Vagina (tissue), 2 donors: ENCODE results near the gene AKR1B1.

Experiments
- POLR2A ChIP-seq, 2 donors: fragments of 450-650 bp; IDR thresholded peaks; one replicate each; pipeline ENCODE4 v1.6.1; 2017; ENCODE audit warnings: antibody characterized with exemption in 2 of 2, mild to moderate bottlenecking in 2 of 2, moderate library complexity in 2 of 2
- TF ChIP-seq, protein P1 (sequence below), 3 experiments: fragments of 450-650 bp in 2 of 3; fragments of 200-600 bp in 1 of 3; sonication (generic) in 1 of 3; IDR thresholded peaks; one replicate each; pipeline ENCODE4 v1.5.1; 2017 to 2019; ENCODE audit warnings: antibody characterized with exemption in 3 of 3, mild to moderate bottlenecking in 2 of 3, moderate library complexity in 2 of 3

DNA sequence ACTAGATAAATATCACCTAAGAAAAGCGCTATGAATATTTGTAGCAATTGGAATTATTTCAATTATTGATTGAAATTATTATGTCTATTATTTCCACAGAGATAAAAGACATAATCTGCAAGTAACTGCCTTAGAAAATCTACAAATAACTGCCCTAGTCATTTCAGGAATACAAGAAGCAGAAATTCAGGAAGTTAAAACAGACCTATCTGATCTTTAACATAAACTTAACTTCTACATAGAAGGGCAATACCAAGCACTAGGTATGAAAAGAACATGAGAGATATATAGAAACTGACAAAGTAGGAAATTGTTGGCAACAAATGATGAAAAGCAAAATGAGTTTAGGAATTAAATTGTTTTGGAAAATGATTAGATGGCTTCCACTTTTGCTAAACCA, 36.6 kb upstream of the AKR1B1 start:
- TF ChIP-seq, protein P1, sequence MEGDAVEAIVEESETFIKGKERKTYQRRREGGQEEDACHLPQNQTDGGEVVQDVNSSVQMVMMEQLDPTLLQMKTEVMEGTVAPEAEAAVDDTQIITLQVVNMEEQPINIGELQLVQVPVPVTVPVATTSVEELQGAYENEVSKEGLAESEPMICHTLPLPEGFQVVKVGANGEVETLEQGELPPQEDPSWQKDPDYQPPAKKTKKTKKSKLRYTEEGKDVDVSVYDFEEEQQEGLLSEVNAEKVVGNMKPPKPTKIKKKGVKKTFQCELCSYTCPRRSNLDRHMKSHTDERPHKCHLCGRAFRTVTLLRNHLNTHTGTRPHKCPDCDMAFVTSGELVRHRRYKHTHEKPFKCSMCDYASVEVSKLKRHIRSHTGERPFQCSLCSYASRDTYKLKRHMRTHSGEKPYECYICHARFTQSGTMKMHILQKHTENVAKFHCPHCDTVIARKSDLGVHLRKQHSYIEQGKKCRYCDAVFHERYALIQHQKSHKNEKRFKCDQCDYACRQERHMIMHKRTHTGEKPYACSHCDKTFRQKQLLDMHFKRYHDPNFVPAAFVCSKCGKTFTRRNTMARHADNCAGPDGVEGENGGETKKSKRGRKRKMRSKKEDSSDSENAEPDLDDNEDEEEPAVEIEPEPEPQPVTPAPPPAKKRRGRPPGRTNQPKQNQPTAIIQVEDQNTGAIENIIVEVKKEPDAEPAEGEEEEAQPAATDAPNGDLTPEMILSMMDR (IDR thresholded peaks at IDR 0.05) = no peak
- no peak for TF ChIP-seq POLR2A (IDR thresholded peaks at IDR 0.05)
